Nephron progenitor cell (in vitro differentiated cells): ENCODE data around the gene DUSP16.

Source experiments
- DNase-seq: peaks from one replicate; pipeline ENCODE4 v3.0.0; 2021
- H3K27ac Mint-ChIP-seq: 2 replicates; pipeline ENCODE4 v1.8.0; 2021; ENCODE audit warnings: mild to moderate bottlenecking, moderate library complexity, mixed read lengths
- H3K27me3 Mint-ChIP-seq: 2 replicates; pipeline ENCODE4 v1.8.0; 2021; ENCODE audit warnings: mild to moderate bottlenecking, low read depth, mixed read lengths; ENCODE audit not compliant: poor library complexity
- H3K36me3 Mint-ChIP-seq: 2 replicates; pipeline ENCODE4 v1.8.0; 2021; ENCODE audit warnings: low read depth, mixed read lengths
- H3K4me1 Mint-ChIP-seq: 2 replicates; pipeline ENCODE4 v1.8.0; 2021; ENCODE audit warnings: mixed read lengths
- H3K4me3 Mint-ChIP-seq: 2 replicates; pipeline ENCODE4 v1.8.0; 2021; ENCODE audit warnings: mild to moderate bottlenecking, moderate library complexity, mixed read lengths
- H3K9me3 Mint-ChIP-seq: 2 replicates; pipeline ENCODE4 v1.8.0; 2021; ENCODE audit warnings: mild to moderate bottlenecking, moderate library complexity, mixed read lengths
- CTCF ChIP-seq: fragments of 200-600 bp; sonication (generic); IDR thresholded peaks from 2 replicates; pipeline ENCODE4 v1.5.0; 2021; ENCODE audit warnings: antibody characterized with exemption

The DUSP16 gene

GRCh38 chr12:12425616-12426015, 137.0 kb downstream of the DUSP16 start:
- Mint-ChIP-seq H3K4me3 (no peak overlapping the region), H3K9me3 (peaks cover 54% of the 10 kb centered on the region), H3K27ac (no peak overlapping the region), H3K4me1 (no peaks in the 10 kb centered on the region), H3K36me3 (peaks cover 44% of the 10 kb centered on the region), H3K27me3 (peaks cover 3% of the 10 kb centered on the region)
- no peak for DNase-seq
- no peak for TF ChIP-seq CTCF

- peaks cover under 1% of the 10 kb centered on the region for H3K27me3 Mint-ChIP-seq
- DNase-seq: no peak
- H3K4me1 Mint-ChIP-seq: no peaks in the 10 kb centered on the region
- H3K4me3 Mint-ChIP-seq: no peak overlapping the region
- H3K27ac Mint-ChIP-seq: no peak overlapping the region
- no peak for TF ChIP-seq CTCF
- peaks cover 47% of the 10 kb centered on the region for H3K36me3 Mint-ChIP-seq
- H3K9me3 Mint-ChIP-seq: peaks cover 59% of the 10 kb centered on the region
Measured at GRCh38 chr12:12425001-12425400, 137.7 kb downstream of the DUSP16 start.
